Tibial nerve (tissue), 4 donors: ENCODE measurements around the gene ASB16. TPM values are rescaled to one million over a fixed set of nuclear protein-coding genes. Genes with fewer than 3 reads are reported as not detected.

Experiments used
- DNase-seq, 2 donors: peaks; one replicate each; pipeline ENCODE4 v3.0.0-alpha.2; 2019; ENCODE audit warnings: low spot score in 2 of 2
- H3K27ac ChIP-seq, 4 donors: fragments of 200-600 bp; sonication (generic) in 3 of 4; one replicate each; pipeline ENCODE4 v1.5.1; 2017 to 2019; ENCODE audit warnings: mild to moderate bottlenecking in 1 of 4
- H3K27me3 ChIP-seq, 2 donors: fragments of 200-600 bp; sonication (generic) in 1 of 2; one replicate each; pipeline versions ENCODE4 v1.5.1 to v1.6.0; 2017 to 2019
- H3K36me3 ChIP-seq, 3 donors: fragments of 200-600 bp; sonication (generic); one replicate each; pipeline ENCODE4 v1.5.1; 2018 to 2019
- H3K4me1 ChIP-seq, 4 donors: fragments of 200-600 bp; sonication (generic) in 3 of 4; one replicate each; pipeline ENCODE4 v1.5.1; 2017 to 2019
- H3K4me3 ChIP-seq, 4 donors: fragments of 200-600 bp; sonication (generic) in 3 of 4; one replicate each; pipeline ENCODE4 v1.5.1; 2017 to 2019; ENCODE audit warnings: mild to moderate bottlenecking in 1 of 4, moderate library complexity in 1 of 4
- H3K9me3 ChIP-seq, 4 donors: fragments of 200-600 bp; sonication (generic) in 3 of 4; one replicate each; pipeline ENCODE4 v1.5.1; 2017 to 2019
- CTCF ChIP-seq, 5 experiments: fragments of 200-600 bp in 3 of 5; fragments of 450-650 bp in 2 of 5; sonication (generic) in 3 of 5; IDR thresholded peaks; one replicate each; pipeline ENCODE4 v1.5.1; 2016 to 2019; ENCODE audit warnings: antibody characterized with exemption in 5 of 5, mild to moderate bottlenecking in 3 of 5, moderate library complexity in 2 of 5
- EP300 ChIP-seq, 2 donors: sonication (generic); formaldehyde crosslinking; IDR thresholded peaks; one replicate each; pipeline ENCODE4 v1.6.1; 2017; ENCODE audit warnings: antibody characterized with exemption in 2 of 2, mild to moderate bottlenecking in 1 of 2
- POLR2A ChIP-seq, 2 donors: fragments of 450-650 bp; IDR thresholded peaks; one replicate each; pipeline ENCODE4 v1.6.1; 2017; ENCODE audit warnings: antibody characterized with exemption in 2 of 2, mild to moderate bottlenecking in 2 of 2, moderate library complexity in 2 of 2
- WGBS, 2 donors: methylation state at CpG; one replicate each; pipeline ENCODE4 v1.1.5; 2018; 5-methylcytosine and 5-hydroxymethylcytosine counted together
- total RNA-seq, 4 donors: library from RNA; depleted of rRNA; stranded (reverse); fragments of >200 nt; gene quantifications; one replicate each; pipeline ENCODE4 v1.1.0, GENCODE V29; 2016

Gene ASB16
- total RNA-seq, 4 donors from 2014 or later, result 2.7 TPM; not detected in 3

GRCh38 chr17:44186307-44187130, 16.0 kb downstream of the ASB16 start, which contains the start of gene TMUB2:
TMUB2 (plus strand) TSS chr17:44186972; CDS start chr17:44187709, 737 bp downstream.
- WGBS, 2 donors, result 0 to 1% methylated on average over 41 to 48 of the region's 50 CpGs
- TF ChIP-seq POLR2A (IDR thresholded peaks at IDR 0.05), result peak in 1 of 2 donors; percentile 77
- peak in 1 of 5 experiments; percentile 12 for TF ChIP-seq CTCF (IDR thresholded peaks at IDR 0.05)
- peak; percentile 81 to 98 for TF ChIP-seq EP300 (IDR thresholded peaks at IDR 0.05)
- no peaks in the 10 kb centered on the region for H3K9me3 ChIP-seq
- DNase-seq, result peak; percentile 99
- peaks cover 0 to 42% (median 16%) of the 10 kb centered on the region in 4 donors for H3K4me1 ChIP-seq
- H3K4me3 ChIP-seq, result peak within 1 kb of the TSS; percentile 75 to 95 (median 86)
- no peaks in the 10 kb centered on the region for H3K27me3 ChIP-seq
- H3K27ac ChIP-seq, result peak within 1 kb of the TSS; percentile 97 to 100 (median 98)
- peaks cover 0 to 43% (median 0%) of the 10 kb centered on the region in 3 donors for H3K36me3 ChIP-seq

DNA sequence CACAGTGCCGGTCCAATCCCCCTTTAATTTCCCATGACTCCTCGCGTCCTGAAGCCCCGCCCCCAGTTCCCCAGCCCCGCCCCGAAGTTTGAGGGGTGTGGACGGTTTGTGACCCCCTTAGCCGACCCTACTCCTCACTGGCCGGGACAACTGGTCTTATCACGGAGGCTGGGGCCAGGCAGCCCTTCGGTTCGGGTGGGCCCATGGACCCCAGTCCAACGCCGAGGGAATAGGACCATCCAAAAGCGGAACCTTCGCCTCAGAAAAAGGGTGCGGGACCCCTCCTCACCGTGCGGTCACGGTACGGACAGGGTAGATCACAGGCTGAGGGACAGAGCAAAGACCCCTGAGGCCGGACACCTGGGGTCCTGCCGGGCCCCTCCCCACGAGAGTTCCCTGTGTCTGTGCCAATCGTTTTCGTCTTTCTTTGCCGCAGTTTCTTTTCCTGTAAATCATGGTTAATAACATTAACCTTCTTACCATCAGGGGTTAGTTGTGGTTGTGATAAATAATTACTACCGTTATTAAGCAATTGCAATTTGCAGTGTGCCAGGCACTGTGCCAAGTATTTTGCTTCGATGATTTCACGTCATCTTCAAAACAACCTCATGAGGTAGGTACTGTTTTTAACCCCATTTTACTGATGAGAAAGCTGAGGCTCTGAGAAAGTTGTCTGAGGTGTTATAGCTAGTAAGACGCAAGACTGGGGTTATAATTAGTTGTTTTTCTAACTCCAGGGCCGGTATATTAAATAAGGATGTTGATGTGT, 16.8 kb downstream of the ASB16 start:
- TF ChIP-seq CTCF (IDR thresholded peaks at IDR 0.05) (no peak), POLR2A (IDR thresholded peaks at IDR 0.05) (no peak), EP300 (IDR thresholded peaks at IDR 0.05) (no peak)
- Histone ChIP-seq H3K4me3 (peak overlapping the region; percentile 75 to 95 (median 86)), H3K36me3 (peaks cover 0 to 43% (median 0%) of the 10 kb centered on the region in 3 donors), H3K9me3 (no peaks in the 10 kb centered on the region), H3K4me1 (peaks cover 0 to 49% (median 16%) of the 10 kb centered on the region in 4 donors), H3K27ac (peak overlapping the region; percentile 97 to 100 (median 98)), H3K27me3 (no peaks in the 10 kb centered on the region)
- WGBS, 2 donors, result 2% methylated on average over 28 of the region's 32 CpGs
- DNase-seq, result no peak

DNA sequence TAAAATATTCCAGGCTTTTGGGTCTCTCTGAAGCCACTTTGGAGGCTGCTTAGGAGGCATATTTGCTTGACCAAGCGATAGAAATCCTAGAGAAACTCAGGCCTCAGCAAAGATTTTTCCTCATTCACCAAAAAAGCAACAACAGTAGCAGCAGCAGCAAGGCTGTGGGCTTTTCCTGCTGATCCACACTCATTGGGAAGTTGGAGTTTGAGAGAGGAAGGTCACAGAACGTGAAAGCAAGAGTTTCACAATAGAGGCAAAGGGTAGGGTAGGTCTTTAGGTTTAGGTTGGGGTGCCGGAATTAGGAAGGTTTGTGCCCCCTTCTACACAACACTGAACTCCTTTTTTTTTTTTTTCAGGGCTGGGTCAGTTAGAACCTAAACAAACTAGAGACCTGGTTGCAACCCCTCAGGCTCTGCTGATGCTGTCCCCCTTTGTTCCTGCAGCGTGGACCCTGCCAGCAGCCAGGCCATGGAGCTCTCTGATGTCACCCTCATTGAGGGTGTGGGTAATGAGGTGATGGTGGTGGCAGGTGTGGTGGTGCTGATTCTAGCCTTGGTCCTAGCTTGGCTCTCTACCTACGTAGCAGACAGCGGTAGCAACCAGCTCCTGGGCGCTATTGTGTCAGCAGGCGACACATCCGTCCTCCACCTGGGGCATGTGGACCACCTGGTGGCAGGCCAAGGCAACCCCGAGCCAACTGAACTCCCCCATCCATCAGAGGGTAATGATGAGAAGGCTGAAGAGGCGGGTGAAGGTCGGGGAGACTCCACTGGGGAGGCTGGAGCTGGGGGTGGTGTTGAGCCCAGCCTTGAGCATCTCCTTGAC, 18.3 kb downstream of the ASB16 start:
- TF ChIP-seq EP300 (IDR thresholded peaks at IDR 0.05) (no peak), POLR2A (IDR thresholded peaks at IDR 0.05) (no peak), CTCF (IDR thresholded peaks at IDR 0.05) (no peak)
- Histone ChIP-seq H3K27ac (peak overlapping the region in 2 of 4 donors; percentile 98 to 100), H3K9me3 (no peaks in the 10 kb centered on the region), H3K4me3 (no peak overlapping the region), H3K4me1 (peaks cover 0 to 58% (median 16%) of the 10 kb centered on the region in 4 donors), H3K27me3 (no peaks in the 10 kb centered on the region), H3K36me3 (peaks cover under 1 to 51% (median 8%) of the 10 kb centered on the region in 3 donors)
- WGBS, 2 donors, result 84 to 85% methylated on average over 12 of the region's 12 CpGs
- no peak for DNase-seq

DNA sequence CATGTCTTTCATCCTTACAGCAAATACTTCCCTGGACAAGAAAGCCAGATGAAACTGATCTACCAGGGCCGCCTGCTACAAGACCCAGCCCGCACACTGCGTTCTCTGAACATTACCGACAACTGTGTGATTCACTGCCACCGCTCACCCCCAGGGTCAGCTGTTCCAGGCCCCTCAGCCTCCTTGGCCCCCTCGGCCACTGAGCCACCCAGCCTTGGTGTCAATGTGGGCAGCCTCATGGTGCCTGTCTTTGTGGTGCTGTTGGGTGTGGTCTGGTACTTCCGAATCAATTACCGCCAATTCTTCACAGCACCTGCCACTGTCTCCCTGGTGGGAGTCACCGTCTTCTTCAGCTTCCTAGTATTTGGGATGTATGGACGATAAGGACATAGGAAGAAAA, 20.0 kb downstream of the ASB16 start:
- DNase-seq, result no peak
- WGBS, 2 donors, result 83 to 88% methylated on average over 10 of the region's 10 CpGs
- Histone ChIP-seq H3K4me1 (peaks cover 0 to 44% (median 8%) of the 10 kb centered on the region in 4 donors), H3K27ac (peak overlapping the region in 1 of 4 donors; percentile 27), H3K27me3 (no peaks in the 10 kb centered on the region), H3K9me3 (no peaks in the 10 kb centered on the region), H3K4me3 (no peak overlapping the region), H3K36me3 (peaks cover 7 to 68% (median 21%) of the 10 kb centered on the region in 3 donors)
- no peak for TF ChIP-seq CTCF (IDR thresholded peaks at IDR 0.05)
- no peak for TF ChIP-seq POLR2A (IDR thresholded peaks at IDR 0.05)
- TF ChIP-seq EP300 (IDR thresholded peaks at IDR 0.05), result no peak
